ENCODE results near the gene KIRREL3.

The KIRREL3 gene

GRCh38 chr11:126781942-126782341 is 218.6 kb downstream of the KIRREL3 start:
- no peak for DNase-seq (ENCODE audit: low read depth)

DNA sequence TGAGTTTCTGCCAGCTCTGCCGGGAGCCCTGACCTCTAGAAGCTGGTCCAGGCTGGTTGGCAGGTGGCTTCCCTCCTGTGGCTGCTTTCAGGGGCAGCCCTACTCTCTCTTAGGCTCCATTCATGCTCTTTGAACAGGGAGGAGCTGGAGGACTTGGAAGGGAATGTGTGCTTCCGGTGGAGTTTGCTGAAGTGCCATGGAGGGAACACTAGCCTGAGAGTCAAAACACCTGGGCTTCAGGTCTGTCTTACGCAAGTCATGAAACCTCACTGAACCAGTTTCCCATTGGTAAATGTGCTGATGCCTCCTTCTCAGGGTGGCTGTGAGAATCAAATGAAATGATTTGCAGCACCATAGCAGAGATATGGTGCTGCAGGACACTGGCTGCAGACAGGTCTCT is 224.5 kb downstream of the KIRREL3 start:
- DNase-seq (ENCODE audit: low read depth), result no peak

GRCh38 chr11:126772267-126772666 is 228.3 kb downstream of the KIRREL3 start:
- DNase-seq (ENCODE audit: low read depth), result no peak

GRCh38 chr11:126768702-126769101 is 231.9 kb downstream of the KIRREL3 start:
- DNase-seq (ENCODE audit: low read depth), result no peak

GRCh38 chr11:126766440-126766839 is 234.1 kb downstream of the KIRREL3 start:
- DNase-seq (ENCODE audit: low read depth), result no peak

GRCh38 chr11:126765196-126765595 is 235.4 kb downstream of the KIRREL3 start:
- no peak for DNase-seq (ENCODE audit: low read depth)

DNA sequence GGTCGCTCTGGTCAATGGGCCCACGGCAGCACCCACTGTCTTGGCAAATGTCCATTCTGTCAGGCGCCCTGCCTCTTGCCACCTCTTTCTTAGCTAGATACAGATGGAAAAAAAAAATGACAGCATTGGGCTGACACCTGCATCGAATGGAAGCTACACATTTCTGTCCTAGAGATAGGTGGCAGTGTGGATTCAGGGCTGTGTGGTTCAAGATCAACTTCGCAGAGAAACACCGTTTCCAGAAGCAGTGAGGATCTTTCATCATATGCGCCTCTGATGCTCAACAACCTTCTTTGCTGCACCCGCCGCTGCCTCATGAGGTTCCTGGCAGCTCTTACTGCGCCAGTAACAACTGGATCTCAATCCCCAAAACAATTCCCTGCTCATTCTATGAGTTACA is 236.3 kb downstream of the KIRREL3 start:
- no peak for DNase-seq (ENCODE audit: low read depth)

- DNase-seq (ENCODE audit: low read depth), result no peak
These were observed 243.7 kb downstream of the KIRREL3 start for GRCh38 chr11:126756855-126757254.

GRCh38 chr11:126756421-126756820 is 244.1 kb downstream of the KIRREL3 start:
- no peak for DNase-seq (ENCODE audit: low read depth)

GRCh38 chr11:126755526-126755925 is 245.0 kb downstream of the KIRREL3 start:
- DNase-seq (ENCODE audit: low read depth), result no peak

DNA sequence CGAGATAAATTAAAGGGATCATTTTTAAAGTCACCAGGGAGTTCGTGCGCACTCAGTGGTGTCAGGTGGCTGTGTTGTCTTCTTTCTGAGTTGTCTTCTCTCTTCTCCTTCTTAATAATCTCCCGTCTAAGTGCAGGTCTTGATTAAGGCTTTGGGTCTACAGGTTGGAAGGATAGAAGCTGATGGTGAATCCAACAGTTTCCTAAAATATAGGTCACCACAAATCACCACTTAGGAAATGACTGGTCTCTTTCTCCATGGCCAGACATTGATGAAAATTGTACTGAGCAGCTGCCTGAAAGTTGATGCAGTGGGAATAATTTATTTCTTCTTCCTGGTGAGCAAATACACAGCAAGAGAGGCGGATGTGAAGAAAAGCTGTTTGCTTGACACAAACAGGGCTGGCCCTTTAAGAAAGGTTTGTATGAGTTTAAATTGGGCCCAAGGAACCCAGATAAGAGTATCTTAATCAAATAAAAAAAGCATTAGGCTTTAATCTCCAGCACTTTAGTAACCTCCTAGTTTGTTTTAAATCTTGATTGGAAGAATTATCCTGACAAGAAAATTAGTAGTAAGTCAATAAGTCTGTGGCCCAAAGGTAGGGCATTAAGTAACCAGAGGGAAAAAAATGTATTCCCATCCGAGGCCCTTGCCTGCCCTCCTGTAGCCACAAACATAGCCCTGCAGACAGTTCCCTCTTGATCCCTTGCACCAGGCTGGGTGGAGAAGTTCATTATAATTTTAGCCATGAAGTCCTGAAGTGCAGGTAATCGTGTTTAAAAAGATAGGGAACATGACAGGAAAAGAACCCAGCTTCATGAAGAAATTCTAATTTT is 245.8 kb downstream of the KIRREL3 start:
- no peak for DNase-seq (ENCODE audit: low read depth)

DNA sequence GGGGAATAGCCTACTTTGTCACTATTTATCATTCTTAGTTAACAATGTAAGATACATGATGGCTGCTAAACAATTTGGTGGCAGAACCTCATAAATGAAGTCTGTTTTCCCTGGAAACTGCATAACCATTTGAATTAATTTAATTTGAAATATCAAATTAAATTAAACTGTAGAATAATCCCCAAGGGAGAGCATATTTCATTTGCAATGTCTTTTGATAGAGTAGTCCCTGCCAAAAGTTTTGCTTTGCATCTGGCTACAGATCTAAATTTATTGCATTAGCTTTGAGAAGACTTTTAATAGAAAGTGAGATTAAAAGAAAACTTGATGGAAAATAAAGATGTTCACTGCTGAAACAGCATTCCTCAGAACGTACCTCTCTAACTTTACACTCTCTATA is 246.6 kb downstream of the KIRREL3 start:
- DNase-seq (ENCODE audit: low read depth), result no peak

DNA sequence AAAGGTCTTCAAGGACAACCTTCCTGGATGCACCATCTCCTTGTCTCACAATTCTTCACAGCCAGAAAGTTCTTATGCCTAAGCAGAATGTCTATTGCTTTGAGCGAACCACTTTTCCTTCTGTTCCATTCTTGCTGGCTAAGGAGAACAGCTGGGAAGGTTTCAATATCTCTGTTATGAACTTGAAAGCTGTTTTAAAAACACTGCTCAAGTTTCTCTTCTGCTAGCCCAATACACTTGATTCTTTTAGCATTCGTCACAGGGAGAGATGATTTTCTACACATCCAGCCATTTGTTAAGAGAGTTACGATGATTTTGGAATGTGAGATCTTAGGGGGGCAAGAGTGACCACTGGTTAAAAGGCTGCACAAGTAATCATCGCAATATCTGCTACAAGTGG is 249.3 kb downstream of the KIRREL3 start:
- no peak for DNase-seq (ENCODE audit: low read depth)

DNA sequence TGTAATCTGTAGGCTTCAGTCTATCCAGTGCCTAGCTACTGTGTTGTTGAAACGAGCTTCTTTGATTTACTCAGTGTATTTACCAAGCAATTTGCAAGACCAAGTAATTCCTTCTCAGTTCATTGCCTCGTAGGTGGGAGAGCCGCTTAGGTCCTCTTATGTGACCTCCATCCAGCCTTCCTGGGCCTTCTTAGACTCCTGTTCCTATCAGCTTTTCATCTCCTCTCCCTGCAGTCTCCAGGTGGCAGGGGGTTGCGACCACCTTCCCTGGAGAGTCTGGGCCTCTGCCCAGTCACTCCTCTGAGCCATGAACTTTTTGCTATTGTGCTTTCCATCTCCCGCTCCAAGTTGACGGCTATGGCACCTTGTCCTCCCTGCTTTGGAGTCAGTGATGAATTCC is 251.8 kb downstream of the KIRREL3 start:
- DNase-seq (ENCODE audit: low read depth), result no peak

DNA sequence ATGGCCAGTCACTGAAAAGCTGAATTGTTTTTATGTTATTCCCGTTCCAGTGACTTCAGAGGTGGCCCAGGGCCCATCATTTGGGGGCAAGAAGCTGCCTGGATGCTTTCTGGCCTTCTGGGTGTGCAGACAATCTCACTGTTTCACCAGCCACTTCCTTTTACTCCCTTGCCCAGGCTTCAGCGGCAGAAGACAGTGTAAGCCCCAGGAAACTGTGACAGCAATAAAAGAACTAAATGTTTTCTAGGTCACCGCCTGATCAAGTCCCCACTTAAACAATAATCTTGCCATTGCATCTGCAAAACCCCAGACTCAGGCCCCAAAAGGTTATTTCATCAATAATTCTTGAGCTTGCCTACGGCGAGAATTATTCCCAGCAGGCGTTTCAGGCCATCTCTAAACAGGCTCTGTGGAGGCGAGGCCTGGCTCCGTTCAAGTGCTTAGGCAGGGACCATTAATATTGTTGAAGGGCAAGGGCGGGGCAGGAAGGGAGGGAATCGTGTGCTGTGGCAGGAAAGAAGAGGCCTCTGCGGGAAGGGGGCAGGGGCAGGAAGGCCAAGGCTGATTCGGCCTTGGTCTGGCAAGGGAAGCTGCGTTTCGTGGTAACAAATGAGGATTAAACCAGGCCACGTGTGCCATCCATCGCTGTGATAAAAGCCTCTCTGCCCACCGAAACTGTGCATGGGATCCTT is 252.3 kb downstream of the KIRREL3 start:
- no peak for DNase-seq (ENCODE audit: low read depth)

DNA sequence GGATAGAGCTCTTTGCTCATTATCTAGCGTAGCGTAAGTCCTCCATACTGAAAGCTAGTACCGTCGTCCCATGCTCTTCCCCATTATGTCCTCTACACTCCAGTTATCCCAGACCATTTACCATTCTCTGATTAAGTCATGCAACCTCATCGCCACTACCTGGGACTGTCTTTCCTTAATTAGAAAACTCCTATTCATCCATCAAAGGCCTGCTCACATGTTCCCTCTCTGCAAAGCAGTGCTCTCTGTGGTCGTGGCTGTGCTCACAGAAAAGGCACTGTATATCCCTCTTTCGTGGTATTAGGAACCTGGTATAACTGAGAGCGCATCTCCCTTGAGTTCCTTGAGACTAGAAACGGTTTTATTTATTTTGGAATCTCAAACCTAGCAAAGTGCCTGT is 253.3 kb downstream of the KIRREL3 start:
- DNase-seq (ENCODE audit: low read depth), result no peak

GRCh38 chr11:126746443-126746842 is 254.1 kb downstream of the KIRREL3 start:
- no peak for DNase-seq (ENCODE audit: low read depth)

DNA sequence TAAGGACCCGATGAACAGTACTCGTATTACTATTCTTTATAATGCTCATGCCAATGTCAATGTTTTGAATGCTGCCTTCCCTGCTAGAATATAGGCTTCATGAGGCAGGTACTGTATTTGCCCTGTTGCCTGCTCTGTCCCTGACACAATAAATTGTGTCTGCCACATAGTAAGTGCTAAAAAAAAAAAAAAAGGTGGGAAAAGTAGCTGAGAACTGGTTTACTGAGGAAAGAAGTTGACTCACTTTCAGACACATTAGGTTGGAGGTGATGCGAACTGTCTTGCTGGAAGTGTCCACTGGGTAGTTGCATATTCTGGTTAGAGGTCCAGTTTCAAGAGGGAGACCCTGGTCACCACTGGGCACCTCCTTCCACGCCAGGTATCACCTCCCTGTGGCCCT is 255.9 kb downstream of the KIRREL3 start:
- no peak for DNase-seq (ENCODE audit: low read depth)

- no peak for DNase-seq (ENCODE audit: low read depth)
These were observed 256.9 kb downstream of the KIRREL3 start for GRCh38 chr11:126743628-126744027.

DNA sequence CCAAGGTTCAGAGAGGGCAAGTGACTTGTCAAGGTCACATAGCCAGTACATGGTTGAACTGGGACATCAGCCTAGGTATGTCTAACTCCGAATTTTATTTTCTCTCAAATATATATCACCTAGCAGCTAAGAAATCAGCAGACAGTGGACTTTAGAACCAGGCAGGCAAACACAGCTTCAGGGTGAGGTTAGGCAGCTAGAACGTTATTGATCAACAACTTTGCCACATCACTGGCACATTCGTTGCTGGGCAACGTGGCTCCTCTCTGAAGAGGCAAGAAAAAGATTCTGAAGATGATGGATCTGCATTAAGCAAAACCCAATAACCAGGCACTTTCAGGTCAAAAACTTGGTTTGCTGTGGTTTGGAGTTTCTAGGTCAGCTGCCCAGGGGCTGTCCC is 258.0 kb downstream of the KIRREL3 start:
- DNase-seq (ENCODE audit: low read depth), result no peak

- no peak for DNase-seq (ENCODE audit: low read depth)
These were observed 259.7 kb downstream of the KIRREL3 start for GRCh38 chr11:126740846-126741245.

DNA sequence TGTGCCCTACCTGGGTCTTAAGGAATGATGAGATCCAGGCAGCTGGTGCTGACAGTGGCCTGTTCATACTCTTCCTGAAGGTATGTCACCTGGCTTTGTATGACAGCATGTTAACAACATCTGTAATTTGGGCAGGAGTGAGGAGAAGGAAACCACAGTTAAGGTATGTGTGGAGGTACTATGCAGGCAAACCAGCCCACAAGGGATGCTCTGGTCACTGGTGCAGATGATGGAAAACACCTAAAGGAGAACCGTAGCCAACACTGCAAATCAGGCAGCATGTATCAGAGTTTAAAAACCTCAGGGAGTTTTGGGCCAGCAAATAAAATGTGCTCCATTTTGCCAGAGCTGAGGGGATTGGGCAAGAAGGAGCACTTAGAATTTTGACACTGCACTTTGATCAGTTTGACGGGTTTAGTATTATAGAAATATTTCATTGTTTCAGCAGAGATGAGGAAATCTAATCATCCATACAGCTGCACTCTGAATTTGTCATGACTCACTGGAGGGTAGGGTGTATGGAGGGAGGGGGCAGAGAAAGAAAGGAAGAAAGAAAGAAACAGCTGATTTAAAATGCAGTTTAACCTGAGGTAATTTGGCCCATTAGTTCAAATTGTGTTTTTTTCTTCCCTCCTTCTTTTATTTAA is 260.9 kb downstream of the KIRREL3 start:
- no peak for DNase-seq (ENCODE audit: low read depth)

Measured in amniotic epithelial cell (primary cell).